ENCODE data around the gene FBXL5.

FBXL5 gene

GRCh38 chr4:15557786-15558550 lies 97.2 kb downstream of the FBXL5 start:
- in situ Hi-C loops (cut with HindIII; ENCODE audit: low pct_ligation_motif_present, low sequenced_read_pairs), result no loop called here
- no peak for TF ChIP-seq CTCF (IDR thresholded peaks at IDR 0.05; ENCODE audit: low read depth, low read length, missing control alignments)
- Histone ChIP-seq H3K36me3 (replicated peaks) (peaks cover 16% of the 10 kb centered on the region), H3K27me3 (replicated peaks) (no peaks in the 10 kb centered on the region), H3K4me3 (ENCODE audit: low read depth, low read length) (no peak overlapping the region), H3K27ac (no peak overlapping the region)
- DNase-seq, result no peak

DNA sequence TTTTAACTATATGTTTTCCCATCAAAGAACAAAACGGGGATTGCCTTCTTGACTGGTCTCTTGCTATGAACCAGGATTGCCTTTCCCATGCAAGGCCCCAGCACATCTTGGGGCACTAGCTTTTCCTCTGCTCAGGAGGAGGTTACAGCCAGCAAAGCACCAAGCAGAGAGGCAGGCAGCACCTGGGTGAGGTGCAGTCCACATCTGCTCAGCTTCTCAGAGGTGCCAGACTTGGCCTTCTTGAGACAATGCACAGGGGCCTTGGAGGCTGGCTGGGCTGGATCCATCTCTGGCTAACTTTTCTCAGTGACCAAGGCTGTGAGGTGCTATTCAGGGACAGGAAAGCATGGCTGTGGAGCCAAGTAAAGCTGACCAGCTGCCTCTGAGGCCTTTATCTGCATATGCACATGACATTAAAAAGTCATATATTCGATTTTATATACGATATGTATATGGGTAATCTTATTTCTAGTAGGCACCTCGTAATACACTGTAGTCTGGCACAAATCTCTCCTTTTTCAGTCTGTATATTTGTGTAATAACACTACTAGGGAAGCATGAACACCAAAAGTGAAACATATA lies 98.6 kb downstream of the FBXL5 start:
- in situ Hi-C loops (cut with HindIII; ENCODE audit: low pct_ligation_motif_present, low sequenced_read_pairs), result no loop called here
- Histone ChIP-seq H3K27ac (no peak overlapping the region), H3K36me3 (replicated peaks) (peaks cover 18% of the 10 kb centered on the region), H3K27me3 (replicated peaks) (no peaks in the 10 kb centered on the region), H3K4me3 (ENCODE audit: low read depth, low read length) (no peak overlapping the region)
- no peak for DNase-seq
- no peak for TF ChIP-seq CTCF (IDR thresholded peaks at IDR 0.05; ENCODE audit: low read depth, low read length, missing control alignments)
